HCT116 (cell line): ENCODE data around the gene USP24. TPM values are rescaled to one million over a fixed set of nuclear protein-coding genes. Genes with fewer than 3 reads are reported as not detected.

Source experiments
- ATAC-seq: fragments of 200-7000 bp; cut with Tn5 transposase; 2 replicates; pipeline ENCODE4 v1.9.1; 2020; ENCODE audit warnings: mild to moderate bottlenecking, moderate library complexity
- BruUV-seq: library from RNA; stranded (reverse); fragments of 400-500 nt; replicated peaks from 2 replicates; lab custom pipeline; 2021; lab: Mats Ljungman, UMichigan
- CTCF ChIA-PET: fragments of 300-600 bp; sonication (Branson Sonifier 250); formaldehyde crosslinking; loops from one replicate; lab custom pipeline; 2021; ENCODE audit warnings: antibody characterized with exemption; lab: Charles Lee
- POLR2A ChIA-PET: fragments of 300-600, 350-600 bp; sonication (Branson Sonifier 250); formaldehyde crosslinking; loops from one replicate; lab custom pipeline; 2021; ENCODE audit warnings: antibody characterized with exemption; lab: Charles Lee
- RAD21 ChIA-PET, 2 experiments: fragments of 300-600 bp; sonication (Branson Sonifier 250); formaldehyde crosslinking; loops; one replicate each; lab custom pipeline; 2023; ENCODE audit warnings: low total read pairs in 2 of 2; ENCODE audit not compliant: uncharacterized antibody in 2 of 2, unreplicated experiment in 2 of 2, low non-redundant PET in 1 of 2; lab: Charles Lee
- DNase-seq: peaks from one replicate; pipeline ENCODE4 v3.0.0-alpha.2; 2010; ENCODE audit warnings: low read depth, low spot score
- H2AFZ ChIP-seq: fragments of 200-600 bp; shearing (Covaris generic), sonication (generic); 2 replicates; pipeline ENCODE4 v1.6.1; 2017; ENCODE audit warnings: low read depth, mixed run types, mixed read lengths, antibody characterized with exemption, low read length; ENCODE audit not compliant: poor library complexity, severe bottlenecking
- H3K27ac ChIP-seq: 2 replicates; pipeline ENCODE4 v1.5.1; 2012; ENCODE audit warnings: low read depth, low read length
- H3K27me3 ChIP-seq: fragments of 200-600 bp; sonication (generic); 2 replicates; pipeline ENCODE4 v1.6.1; 2016; ENCODE audit warnings: mixed run types, low read length, mixed read lengths; ENCODE audit not compliant: insufficient read depth
- H3K36me3 ChIP-seq, 2 experiments: fragments of 200-500 bp in 1 of 2; fragments of 200-600 bp in 1 of 2; sonication (Bioruptor generic) in 1 of 2; sonication (generic) in 1 of 2; 2 replicates each; pipeline versions ENCODE4 v1.5.1 to v1.6.1; 2014 to 2016; ENCODE audit warnings: low read length in 2 of 2, inconsistent platforms in 1 of 2, mixed read lengths in 1 of 2, mixed run types in 1 of 2; ENCODE audit not compliant: insufficient read depth in 2 of 2, control insufficient read depth in 1 of 2
- H3K4me1 ChIP-seq, 2 experiments: fragments of 200-600 bp in 1 of 2; sonication (generic) in 1 of 2; 2 replicates each; pipeline versions ENCODE4 v1.5.1 to v1.6.1; 2012 to 2017; ENCODE audit warnings: low read length in 2 of 2, inconsistent platforms in 1 of 2, mild to moderate bottlenecking in 1 of 2, mixed read lengths in 1 of 2, mixed run types in 1 of 2, moderate library complexity in 1 of 2; ENCODE audit not compliant: insufficient read depth in 2 of 2, control insufficient read depth in 1 of 2
- H3K4me2 ChIP-seq: fragments of 200-600 bp; sonication (generic); 2 replicates; pipeline ENCODE4 v1.6.1; 2017; ENCODE audit warnings: mixed run types, low read length, mixed read lengths
- H3K4me3 ChIP-seq, 2 experiments: fragments of 200-600 bp in 1 of 2; sonication (generic) in 1 of 2; replicated peaks in 1 of 2; 2 replicates each; pipeline ENCODE4 v1.5.1; 2011 to 2016; ENCODE audit warnings: low read length in 2 of 2, control low read depth in 1 of 2, low read depth in 1 of 2, mild to moderate bottlenecking in 1 of 2, mixed read lengths in 1 of 2, mixed run types in 1 of 2
- H3K79me2 ChIP-seq: fragments of 200-600 bp; sonication (generic); 2 replicates; pipeline ENCODE4 v1.6.1; 2017; ENCODE audit warnings: mild to moderate bottlenecking, mixed run types, low read length, moderate library complexity, mixed read lengths; ENCODE audit not compliant: insufficient read depth
- H3K9ac ChIP-seq: fragments of 200-600 bp; sonication (generic); 2 replicates; pipeline ENCODE4 v1.6.1; 2016; ENCODE audit warnings: low read length, mixed read lengths
- H3K9me2 ChIP-seq: fragments of 200-600 bp; sonication (generic), shearing (Covaris generic); 2 replicates; pipeline ENCODE4 v1.6.1; 2017; ENCODE audit warnings: mixed run types, mild to moderate bottlenecking, moderate library complexity; ENCODE audit not compliant: insufficient read depth
- H3K9me3 ChIP-seq, 2 experiments: fragments of 200-500 bp in 1 of 2; fragments of 200-600 bp in 1 of 2; sonication (Bioruptor generic) in 1 of 2; sonication (generic) in 1 of 2; 2 replicates each; pipeline ENCODE4 v1.6.1; 2014 to 2017; ENCODE audit warnings: low read length in 2 of 2, mixed read lengths in 2 of 2, inconsistent platforms in 1 of 2, low read depth in 1 of 2, mild to moderate bottlenecking in 1 of 2, mixed run types in 1 of 2, moderate library complexity in 1 of 2; ENCODE audit not compliant: control insufficient read depth in 1 of 2, insufficient read depth in 1 of 2
- H4K20me1 ChIP-seq: fragments of 200-600 bp; sonication (generic), shearing (Covaris generic); 2 replicates; pipeline ENCODE4 v1.6.1; 2017; ENCODE audit warnings: mixed run types, mild to moderate bottlenecking, moderate library complexity; ENCODE audit not compliant: insufficient read depth
- CBX3 ChIP-seq: IDR thresholded peaks from 2 replicates; pipeline ENCODE4 v1.6.1; 2012; ENCODE audit warnings: low read depth
- ELF1 ChIP-seq: IDR thresholded peaks from 2 replicates; pipeline ENCODE4 v1.6.1; 2012; ENCODE audit warnings: low read depth, borderline replicate concordance
- EZH2 ChIP-seq: fragments of 200-600 bp; sonication (generic); IDR thresholded peaks from 2 replicates; pipeline ENCODE4 v1.6.1; 2017; ENCODE audit warnings: antibody characterized with exemption, mixed run types
- FOSL1 ChIP-seq: IDR thresholded peaks from 2 replicates; pipeline ENCODE4 v1.6.1; 2012; ENCODE audit warnings: low read depth
- POLR2AphosphoS5 ChIP-seq: IDR thresholded peaks from 2 replicates; pipeline ENCODE4 v1.6.1; 2011; ENCODE audit warnings: mild to moderate bottlenecking, low read depth, low read length, moderate library complexity
- RAD21 ChIP-seq: IDR thresholded peaks from 2 replicates; pipeline ENCODE4 v1.6.1; 2012; ENCODE audit warnings: low read depth, mild to moderate bottlenecking
- SIN3A ChIP-seq: IDR thresholded peaks from 2 replicates; pipeline ENCODE4 v1.6.1; 2012; ENCODE audit warnings: low read depth
- SP1 ChIP-seq: IDR thresholded peaks from 2 replicates; pipeline ENCODE4 v1.6.1; 2012; ENCODE audit warnings: low read depth
- SRF ChIP-seq: IDR thresholded peaks from 2 replicates; pipeline ENCODE4 v1.6.1; 2012; ENCODE audit warnings: low read depth
- TCF7L2 ChIP-seq: IDR thresholded peaks from 2 replicates; pipeline ENCODE4 v1.7.0; 2011; ENCODE audit warnings: borderline replicate concordance, inconsistent platforms; ENCODE audit not compliant: insufficient read depth, insufficient read length; ENCODE audit errors: extremely low read depth
- YY1 ChIP-seq: IDR thresholded peaks from 2 replicates; pipeline ENCODE4 v1.6.1; 2011; ENCODE audit warnings: low read length, low read depth, moderate library complexity, mild to moderate bottlenecking; ENCODE audit not compliant: insufficient replicate concordance; ENCODE audit errors: extremely low read depth
- ZFX ChIP-seq: fragments of 450-650 bp; IDR thresholded peaks from 2 replicates; pipeline ENCODE4 v1.6.1; 2017
- ZNF274 ChIP-seq: fragments of 200-500 bp; sonication (Bioruptor generic); IDR thresholded peaks from 2 replicates; pipeline ENCODE4 v1.6.1; 2014; ENCODE audit warnings: mild to moderate bottlenecking, low read depth, low read length, inconsistent platforms
- intact Hi-C: fragments of 100-400 bp; cut with micrococcal nuclease; formaldehyde crosslinking; loops from 2 replicates; pipeline ENCODE4 v1.10.0; 2022
- total RNA-seq: library from RNA; stranded (reverse); gene quantifications from one replicate; pipeline ENCODE4 v1.2.1, GENCODE V29; 2021; ENCODE audit not compliant: unreplicated experiment

USP24 gene
- total RNA-seq, 1 experiment from 2014 or later, result 34.2 TPM

- CTCF ChIA-PET, result no interaction called here
- BruUV-seq, result no TSS peak
- TF ChIP-seq FOSL1 (no peak), EZH2 (no peak), RAD21 (no peak), ELF1 (no peak), SIN3A (no peak), SP1 (no peak), SRF (no peak), POLR2AphosphoS5 (no peak), YY1 (no peak), ZNF274 (no peak), CBX3 (no peak), ZFX (no peak), TCF7L2 (no peak)
- Histone ChIP-seq H3K4me3 (no peak overlapping the region), H4K20me1 (no peaks in the 10 kb centered on the region), H3K79me2 (no peaks in the 10 kb centered on the region), H3K9ac (no peak overlapping the region), H3K27me3 (no peaks in the 10 kb centered on the region), H2AFZ (no peak overlapping the region), H3K4me1 (no peaks in the 10 kb centered on the region), H3K9me2 (no peaks in the 10 kb centered on the region), H3K27ac (no peak overlapping the region), H3K9me3 (no peaks in the 10 kb centered on the region), H3K36me3 (peaks cover 0 to 13% of the 10 kb centered on the region in 2 experiments; a peak in 2 of 4 replicates), H3K4me2 (no peak overlapping the region)
- intact Hi-C loops, result no loop called here
- DNase-seq, result no peak
- no peak for ATAC-seq
- POLR2A ChIA-PET, result no interaction called here
- RAD21 ChIA-PET, result no interaction called here
These were observed 157.8 kb downstream of the USP24 start for GRCh38 chr1:55057270-55057955.
